Tibial nerve (tissue), 4 donors: ENCODE data around the gene ADAMTS10. TPM values are rescaled to one million over a fixed set of nuclear protein-coding genes. Genes with fewer than 3 reads are reported as not detected.

ENCODE experiments used
- DNase-seq, 2 donors: peaks; one replicate each; pipeline ENCODE4 v3.0.0-alpha.2; 2019; ENCODE audit warnings: low spot score in 2 of 2
- H3K27ac ChIP-seq, 4 donors: fragments of 200-600 bp; sonication (generic) in 3 of 4; one replicate each; pipeline ENCODE4 v1.5.1; 2017 to 2019; ENCODE audit warnings: mild to moderate bottlenecking in 1 of 4
- H3K27me3 ChIP-seq, 2 donors: fragments of 200-600 bp; sonication (generic) in 1 of 2; one replicate each; pipeline versions ENCODE4 v1.5.1 to v1.6.0; 2017 to 2019
- H3K36me3 ChIP-seq, 3 donors: fragments of 200-600 bp; sonication (generic); one replicate each; pipeline ENCODE4 v1.5.1; 2018 to 2019
- H3K4me1 ChIP-seq, 4 donors: fragments of 200-600 bp; sonication (generic) in 3 of 4; one replicate each; pipeline ENCODE4 v1.5.1; 2017 to 2019
- H3K4me3 ChIP-seq, 4 donors: fragments of 200-600 bp; sonication (generic) in 3 of 4; one replicate each; pipeline ENCODE4 v1.5.1; 2017 to 2019; ENCODE audit warnings: mild to moderate bottlenecking in 1 of 4, moderate library complexity in 1 of 4
- H3K9me3 ChIP-seq, 4 donors: fragments of 200-600 bp; sonication (generic) in 3 of 4; one replicate each; pipeline ENCODE4 v1.5.1; 2017 to 2019
- EP300 ChIP-seq, 2 donors: sonication (generic); formaldehyde crosslinking; IDR thresholded peaks; one replicate each; pipeline ENCODE4 v1.6.1; 2017; ENCODE audit warnings: antibody characterized with exemption in 2 of 2, mild to moderate bottlenecking in 1 of 2
- POLR2A ChIP-seq, 2 donors: fragments of 450-650 bp; IDR thresholded peaks; one replicate each; pipeline ENCODE4 v1.6.1; 2017; ENCODE audit warnings: antibody characterized with exemption in 2 of 2, mild to moderate bottlenecking in 2 of 2, moderate library complexity in 2 of 2
- WGBS, 2 donors: methylation state at CpG; one replicate each; pipeline ENCODE4 v1.1.5; 2018; 5-methylcytosine and 5-hydroxymethylcytosine counted together
- total RNA-seq, 4 donors: library from RNA; depleted of rRNA; stranded (reverse); fragments of >200 nt; gene quantifications; one replicate each; pipeline ENCODE4 v1.1.0, GENCODE V29; 2016
- TF ChIP-seq, protein P1 (sequence below), 5 experiments: fragments of 200-600 bp in 3 of 5; fragments of 450-650 bp in 2 of 5; sonication (generic) in 3 of 5; IDR thresholded peaks; one replicate each; pipeline ENCODE4 v1.5.1; 2016 to 2019; ENCODE audit warnings: antibody characterized with exemption in 5 of 5, mild to moderate bottlenecking in 3 of 5, moderate library complexity in 2 of 5

The ADAMTS10 gene
- total RNA-seq, 4 donors from 2014 or later, result 37.3 to 140 (median 66.6) TPM

DNA sequence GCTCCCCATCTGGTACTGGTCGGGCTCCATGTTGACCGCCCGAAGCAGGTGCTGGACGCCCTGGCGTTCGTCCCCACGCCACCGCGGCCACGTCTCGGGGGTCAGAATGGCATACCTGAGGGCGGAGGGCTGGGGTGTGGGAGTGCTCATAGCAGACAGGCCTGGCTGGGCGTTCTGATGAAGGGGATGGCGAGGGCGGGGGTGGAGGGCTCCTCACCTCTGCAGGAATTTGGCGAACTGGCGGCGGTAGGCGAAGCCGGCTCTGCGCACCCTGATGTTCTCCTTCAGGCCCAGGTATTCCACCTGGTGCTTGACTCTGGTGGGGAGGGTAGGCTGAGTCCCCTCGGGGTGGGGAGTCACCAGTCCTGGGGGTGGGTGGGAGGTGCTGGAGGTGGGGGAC, 74.2 kb downstream of the ADAMTS10 start:
- Histone ChIP-seq H3K4me3 (no peak overlapping the region), H3K4me1 (no peaks in the 10 kb centered on the region), H3K36me3 (peaks cover 0 to 4% (median 0%) of the 10 kb centered on the region in 3 donors), H3K9me3 (no peaks in the 10 kb centered on the region), H3K27ac (no peak overlapping the region), H3K27me3 (no peaks in the 10 kb centered on the region)
- WGBS, 2 donors, result 78 to 82% methylated on average over 14 to 15 of the region's 22 CpGs
- no peak for TF ChIP-seq POLR2A (IDR thresholded peaks at IDR 0.05)
- TF ChIP-seq, protein P1, sequence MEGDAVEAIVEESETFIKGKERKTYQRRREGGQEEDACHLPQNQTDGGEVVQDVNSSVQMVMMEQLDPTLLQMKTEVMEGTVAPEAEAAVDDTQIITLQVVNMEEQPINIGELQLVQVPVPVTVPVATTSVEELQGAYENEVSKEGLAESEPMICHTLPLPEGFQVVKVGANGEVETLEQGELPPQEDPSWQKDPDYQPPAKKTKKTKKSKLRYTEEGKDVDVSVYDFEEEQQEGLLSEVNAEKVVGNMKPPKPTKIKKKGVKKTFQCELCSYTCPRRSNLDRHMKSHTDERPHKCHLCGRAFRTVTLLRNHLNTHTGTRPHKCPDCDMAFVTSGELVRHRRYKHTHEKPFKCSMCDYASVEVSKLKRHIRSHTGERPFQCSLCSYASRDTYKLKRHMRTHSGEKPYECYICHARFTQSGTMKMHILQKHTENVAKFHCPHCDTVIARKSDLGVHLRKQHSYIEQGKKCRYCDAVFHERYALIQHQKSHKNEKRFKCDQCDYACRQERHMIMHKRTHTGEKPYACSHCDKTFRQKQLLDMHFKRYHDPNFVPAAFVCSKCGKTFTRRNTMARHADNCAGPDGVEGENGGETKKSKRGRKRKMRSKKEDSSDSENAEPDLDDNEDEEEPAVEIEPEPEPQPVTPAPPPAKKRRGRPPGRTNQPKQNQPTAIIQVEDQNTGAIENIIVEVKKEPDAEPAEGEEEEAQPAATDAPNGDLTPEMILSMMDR (IDR thresholded peaks at IDR 0.05), result no peak
- TF ChIP-seq EP300 (IDR thresholded peaks at IDR 0.05), result no peak
- DNase-seq, result no peak

- Histone ChIP-seq H3K9me3 (no peaks in the 10 kb centered on the region), H3K36me3 (peaks cover 0 to 13% (median 0%) of the 10 kb centered on the region in 3 donors), H3K27ac (no peak overlapping the region), H3K4me3 (no peak overlapping the region), H3K4me1 (no peaks in the 10 kb centered on the region), H3K27me3 (no peaks in the 10 kb centered on the region)
- DNase-seq, result no peak
- TF ChIP-seq POLR2A (IDR thresholded peaks at IDR 0.05), result no peak
- no peak for TF ChIP-seq EP300 (IDR thresholded peaks at IDR 0.05)
- TF ChIP-seq, protein P1 (IDR thresholded peaks at IDR 0.05), result no peak
- 78 to 80% methylated on average over 2 of the region's 2 CpGs for WGBS, 2 donors
Observed at GRCh38 chr19:8532225-8532624, 78.3 kb downstream of the ADAMTS10 start.

GRCh38 chr19:8531470-8531869, 79.0 kb downstream of the ADAMTS10 start:
- 85 to 89% methylated on average over 7 of the region's 7 CpGs for WGBS, 2 donors
- Histone ChIP-seq H3K27me3 (no peaks in the 10 kb centered on the region), H3K4me1 (peaks cover 0 to 6% (median 3%) of the 10 kb centered on the region in 4 donors), H3K9me3 (no peaks in the 10 kb centered on the region), H3K27ac (no peak overlapping the region), H3K36me3 (peaks cover 0 to 13% (median 0%) of the 10 kb centered on the region in 3 donors), H3K4me3 (no peak overlapping the region)
- no peak for TF ChIP-seq POLR2A (IDR thresholded peaks at IDR 0.05)
- TF ChIP-seq, protein P1 (IDR thresholded peaks at IDR 0.05), result no peak
- DNase-seq, result no peak

Other genes with a start within 250 kb of the ADAMTS10 start
- 100 to 1,000 TPM in 1 of 4 donors, 10 to 100 TPM in 3; 52.2 to 256 (median 75.6) TPM for gene ANGPTL4, start 246.6 kb downstream of the ADAMTS10 start, total RNA-seq
- 100 to 1,000 TPM in 1 of 4 donors, 10 to 100 TPM in 3; 35.6 to 147 (median 68.9) TPM for gene RAB11B, start 220.4 kb downstream of the ADAMTS10 start, total RNA-seq
- gene MARCHF2, start 197.4 kb downstream of the ADAMTS10 start, total RNA-seq, result 100 to 1,000 TPM; 149 to 242 (median 184) TPM
- 100 to 1,000 TPM; 139 to 251 (median 164) TPM for gene HNRNPM, start 165.7 kb downstream of the ADAMTS10 start, total RNA-seq
- 1 to 10 TPM; 1.3 to 3.6 (median 1.6) TPM for gene PRAM1, start 108.1 kb downstream of the ADAMTS10 start, total RNA-seq
- gene ZNF414, start 96.5 kb downstream of the ADAMTS10 start, total RNA-seq, result 10 to 100 TPM; 10.3 to 62.4 (median 21.2) TPM
- gene MYO1F, start 33.3 kb downstream of the ADAMTS10 start, total RNA-seq, result 10 to 100 TPM; 20.3 to 61.5 (median 21.7) TPM
- gene NFILZ, start 19.9 kb upstream of the ADAMTS10 start, total RNA-seq, result not detected
- not detected for gene ACTL9, start 88.1 kb upstream of the ADAMTS10 start, total RNA-seq
- gene OR2Z1, start 110.9 kb upstream of the ADAMTS10 start, total RNA-seq, result not detected
- 10 to 100 TPM; 36.3 to 52.8 (median 43.4) TPM for gene ZNF558, start 221.6 kb upstream of the ADAMTS10 start, total RNA-seq
- gene MBD3L1, start 221.7 kb upstream of the ADAMTS10 start, total RNA-seq, result not detected